NCI-H526 (cell line): ENCODE measurements around the gene OR8S1.
"Not testable (repeated sequence)": the region's sequence is repeated elsewhere in the genome, so short reads cannot be mapped to it uniquely, and the experiment has no call there.

ENCODE experiments used
- DNase-seq, 2 experiments: peaks; one replicate each; lab custom pipeline; 2025; lab: John Stamatoyannopoulos, UW

OR8S1 gene, protein sequence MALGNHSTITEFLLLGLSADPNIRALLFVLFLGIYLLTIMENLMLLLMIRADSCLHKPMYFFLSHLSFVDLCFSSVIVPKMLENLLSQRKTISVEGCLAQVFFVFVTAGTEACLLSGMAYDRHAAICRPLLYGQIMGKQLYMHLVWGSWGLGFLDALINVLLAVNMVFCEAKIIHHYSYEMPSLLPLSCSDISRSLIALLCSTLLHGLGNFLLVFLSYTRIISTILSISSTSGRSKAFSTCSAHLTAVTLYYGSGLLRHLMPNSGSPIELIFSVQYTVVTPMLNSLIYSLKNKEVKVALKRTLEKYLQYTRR

DNA sequence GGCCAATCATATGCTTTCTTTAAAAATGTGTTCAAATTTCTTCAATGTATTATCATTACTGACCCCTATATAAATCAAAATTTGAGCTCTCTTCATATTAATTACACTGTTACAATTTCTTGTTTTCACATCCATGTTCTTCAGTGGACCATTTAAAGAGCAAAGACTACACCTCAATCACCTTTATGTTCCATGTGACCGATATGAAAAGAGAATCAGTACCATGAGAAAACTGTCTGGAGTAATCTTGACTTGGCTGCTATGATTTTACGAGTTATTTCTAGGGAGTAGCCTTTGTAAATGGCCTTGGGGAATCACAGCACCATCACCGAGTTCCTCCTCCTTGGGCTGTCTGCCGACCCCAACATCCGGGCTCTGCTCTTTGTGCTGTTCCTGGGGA, at the start of gene OR8S1:
Gene OR8S1, plus strand, starts transcription at position 301 of the 400 bp plus-strand sequence. Its CDS starts 0 bp downstream, at position 301.
- no peak for DNase-seq

DNA sequence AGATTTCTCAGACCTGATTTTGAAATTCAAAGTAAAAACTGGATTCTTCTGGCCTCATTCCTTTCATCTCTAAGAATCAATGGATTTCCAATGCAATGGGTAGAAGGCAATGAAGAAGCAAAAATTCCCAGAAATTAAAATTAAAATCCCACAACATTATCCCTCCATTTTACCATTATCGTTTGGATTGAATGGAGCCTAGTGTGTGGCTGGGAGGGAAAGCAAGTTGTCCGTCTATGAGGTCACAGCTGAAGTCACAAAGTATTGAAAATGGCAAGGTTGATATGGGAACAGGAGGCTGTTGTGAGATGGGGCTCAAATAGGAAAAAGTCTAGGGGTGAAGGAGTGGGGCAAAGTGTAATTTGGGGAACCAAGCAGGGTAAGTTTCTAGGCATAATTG, 43.2 kb upstream of the OR8S1 start, which contains the start of gene C12orf54:
Gene C12orf54, plus strand, starts transcription at position 301 of the 400 bp plus-strand sequence. CDS start 799 bp downstream, outside the sequence.
- no peak for DNase-seq

DNA sequence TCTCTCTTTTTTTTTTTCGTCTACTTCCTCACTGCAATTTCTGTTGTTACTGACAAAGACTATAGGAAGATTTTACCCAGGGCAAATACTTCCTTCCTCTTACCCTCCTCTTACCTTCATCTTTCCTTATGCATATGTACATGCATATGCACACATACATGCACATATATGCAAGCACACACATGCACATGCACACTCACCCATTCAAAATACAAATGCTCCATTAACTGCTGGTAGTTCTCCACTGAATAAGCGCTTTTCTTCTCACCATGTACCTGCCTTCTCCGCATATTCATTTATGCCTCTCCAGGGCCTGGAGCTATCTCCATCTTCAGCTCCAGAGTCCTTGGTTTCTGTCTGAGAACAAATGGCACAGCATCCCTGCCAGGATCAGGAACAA, 42.5 kb upstream of the OR8S1 start:
- DNase-seq: no peak

DNA sequence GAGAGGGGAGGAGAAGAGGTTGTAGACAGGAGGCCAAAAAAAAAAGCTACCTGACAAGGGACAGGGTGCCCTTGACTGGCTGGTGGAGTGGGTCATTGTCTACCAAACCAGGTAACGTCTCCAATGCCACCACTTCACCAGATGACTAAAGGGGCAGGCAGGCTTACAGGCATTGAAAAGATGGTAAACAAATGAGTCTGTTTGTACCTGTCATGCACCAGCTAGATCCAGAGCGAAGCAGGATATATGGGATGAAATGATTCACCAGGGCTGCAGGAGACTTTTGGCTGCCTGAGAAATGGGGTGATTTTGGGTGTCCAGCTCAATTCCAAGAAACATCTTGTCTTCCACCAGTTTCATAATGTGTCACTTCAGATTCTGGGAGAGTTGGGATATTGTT, 39.2 kb upstream of the OR8S1 start:
- no peak for DNase-seq

DNA sequence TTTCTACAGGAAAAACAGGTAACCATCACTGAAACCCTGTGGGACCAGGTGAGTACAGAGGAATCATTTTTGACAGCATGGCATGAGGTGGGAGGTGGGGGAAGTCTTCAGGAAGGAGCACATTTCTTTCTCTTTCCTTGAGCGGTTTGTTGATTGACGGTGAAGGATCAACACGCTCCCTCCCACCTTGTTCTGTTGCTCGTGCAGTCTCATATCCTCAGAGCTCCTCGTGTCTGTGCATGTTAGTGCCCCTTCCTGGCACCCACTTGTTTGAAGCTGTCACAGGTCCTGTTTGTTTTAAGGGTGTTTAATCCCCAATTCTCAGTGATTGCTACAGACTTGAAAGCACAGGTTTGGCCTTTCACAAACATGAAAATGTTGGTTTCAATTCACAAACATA, 38.8 kb upstream of the OR8S1 start:
- no peak for DNase-seq

DNA sequence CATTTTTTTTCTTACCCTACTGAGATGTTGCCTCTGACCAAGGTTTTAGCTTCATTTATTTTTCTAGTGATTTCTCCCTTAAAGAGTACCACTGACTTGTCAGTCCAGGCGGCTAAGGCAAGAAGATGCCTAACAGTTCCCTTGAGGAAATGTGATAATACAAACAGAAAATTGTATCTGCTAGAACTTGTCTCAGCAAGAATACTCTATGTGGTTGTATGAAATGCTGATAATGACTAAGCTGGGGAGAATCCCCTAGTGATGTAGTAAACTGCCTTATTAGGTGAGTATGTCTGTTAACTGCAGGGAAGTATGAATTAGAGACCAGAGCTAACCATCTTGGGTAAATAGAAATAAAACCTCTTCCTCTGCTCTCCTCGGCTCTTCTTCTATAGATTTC, 36.4 kb upstream of the OR8S1 start:
- DNase-seq: no peak

DNA sequence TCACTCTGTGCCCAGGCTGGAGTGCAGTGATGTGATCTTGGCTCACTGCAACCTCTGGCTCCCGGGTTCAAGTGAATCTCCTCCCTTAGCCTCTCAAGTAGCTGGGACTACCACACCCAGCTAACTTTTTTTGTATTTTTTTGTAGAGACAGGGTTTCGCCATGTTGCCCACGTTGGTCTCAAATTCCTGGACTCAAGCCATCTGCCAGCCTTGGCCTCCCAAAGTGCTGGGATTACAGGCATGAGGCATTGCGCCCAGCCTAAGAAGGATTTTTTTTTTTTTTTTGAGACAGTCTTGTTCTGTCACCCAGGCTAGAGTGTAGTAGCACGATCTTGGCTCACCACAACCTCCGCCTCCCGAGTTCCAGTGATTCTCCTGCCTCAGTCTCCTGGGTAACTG, 36.0 kb upstream of the OR8S1 start:
- not testable (repeated sequence) for DNase-seq

DNA sequence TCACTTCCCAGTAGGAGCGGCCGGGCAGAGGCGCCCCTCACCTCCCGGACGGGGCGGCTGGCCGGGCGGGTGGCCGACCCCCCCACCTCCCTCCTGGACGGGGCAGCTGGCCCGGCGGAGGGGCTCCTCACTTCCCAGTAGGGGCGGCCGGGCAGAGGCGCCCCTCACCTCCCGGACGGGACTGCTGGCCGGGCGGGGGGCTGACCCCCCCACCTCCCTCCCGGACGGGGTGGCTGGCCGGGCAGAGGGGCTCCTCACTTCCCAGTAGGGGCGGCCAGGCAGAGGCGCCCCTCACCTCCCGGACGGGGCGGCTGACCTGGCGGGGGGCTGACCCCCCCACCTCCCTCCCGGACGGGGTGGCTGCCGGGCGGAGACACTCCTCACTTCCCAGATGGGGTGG, 25.2 kb upstream of the OR8S1 start:
- DNase-seq: not testable (repeated sequence)

DNA sequence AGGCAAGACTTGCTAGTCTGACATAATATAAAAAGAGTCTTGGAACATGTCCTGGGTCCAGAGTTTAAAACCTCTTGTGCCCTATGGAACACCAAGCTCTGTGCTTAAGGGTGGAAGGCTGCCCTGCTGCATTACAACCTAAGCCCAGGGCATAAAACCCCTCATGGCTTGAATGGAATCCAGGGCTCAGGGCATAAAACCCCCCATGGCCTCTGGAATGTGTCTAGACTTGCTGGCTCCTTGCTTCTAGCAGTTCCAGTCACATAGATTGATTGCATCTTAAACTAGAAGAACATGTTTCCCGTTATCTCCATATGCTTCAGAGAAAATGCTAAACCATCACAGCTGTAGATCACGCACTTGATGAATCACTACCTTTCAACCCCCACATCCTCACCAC, 18.6 kb upstream of the OR8S1 start:
- DNase-seq: not testable (repeated sequence)

DNA sequence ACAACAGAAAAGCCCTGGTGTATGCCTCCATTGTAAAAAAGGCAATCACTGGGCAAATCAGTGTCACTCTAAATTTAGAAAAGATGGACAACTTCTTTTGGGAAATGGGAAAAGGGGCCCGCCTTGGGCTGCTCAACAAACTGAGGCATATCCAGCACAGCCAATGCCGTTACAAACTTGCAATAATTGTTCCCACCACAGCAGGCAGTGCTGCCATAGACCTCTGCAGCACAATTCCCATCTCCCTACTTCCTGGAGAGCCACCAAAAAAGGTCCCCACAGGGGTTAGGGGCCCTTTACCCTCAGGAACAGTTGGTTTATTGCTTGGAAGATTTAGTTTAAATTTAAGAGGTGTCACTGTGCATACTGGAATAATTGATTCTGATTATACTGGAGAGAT, 16.4 kb upstream of the OR8S1 start:
- no peak for DNase-seq

DNA sequence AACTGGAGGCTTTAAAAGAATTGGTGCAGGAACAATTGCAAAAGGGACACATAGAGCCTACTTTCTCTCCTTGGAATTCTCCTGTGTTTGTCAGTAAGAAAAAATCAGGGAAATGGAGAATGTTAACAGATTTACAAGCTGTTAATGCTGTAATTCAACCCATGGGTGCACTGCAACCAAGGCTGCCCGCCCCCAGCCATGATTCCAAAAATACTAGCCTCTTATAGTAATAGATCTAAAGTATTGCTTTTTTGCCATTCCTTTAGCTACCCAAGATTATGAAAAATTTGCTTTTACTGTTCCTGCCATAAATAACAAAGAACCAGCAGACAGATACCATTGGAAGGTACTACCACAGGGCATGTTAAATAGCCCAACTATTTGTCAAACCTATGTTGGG, 15.3 kb upstream of the OR8S1 start:
- DNase-seq: no peak

DNA sequence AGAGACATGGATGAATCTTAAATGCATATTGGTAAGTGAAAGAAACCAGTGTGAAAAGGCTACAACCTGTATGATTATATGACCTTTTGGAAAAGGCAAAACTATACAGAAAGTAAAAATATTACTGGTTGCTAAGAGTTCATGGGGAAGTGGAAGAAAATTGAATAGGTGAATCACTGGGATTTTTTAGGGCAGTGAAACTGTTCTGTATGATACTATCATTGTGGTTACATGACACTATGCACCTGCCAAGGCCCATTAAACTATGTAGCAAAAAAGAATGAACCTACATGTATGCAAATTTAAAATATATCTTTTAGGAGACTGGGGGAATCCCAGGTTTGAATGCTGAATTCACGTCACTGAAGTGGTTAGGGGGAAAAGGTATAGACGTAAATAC, 12.6 kb upstream of the OR8S1 start:
- DNase-seq: no peak

DNA sequence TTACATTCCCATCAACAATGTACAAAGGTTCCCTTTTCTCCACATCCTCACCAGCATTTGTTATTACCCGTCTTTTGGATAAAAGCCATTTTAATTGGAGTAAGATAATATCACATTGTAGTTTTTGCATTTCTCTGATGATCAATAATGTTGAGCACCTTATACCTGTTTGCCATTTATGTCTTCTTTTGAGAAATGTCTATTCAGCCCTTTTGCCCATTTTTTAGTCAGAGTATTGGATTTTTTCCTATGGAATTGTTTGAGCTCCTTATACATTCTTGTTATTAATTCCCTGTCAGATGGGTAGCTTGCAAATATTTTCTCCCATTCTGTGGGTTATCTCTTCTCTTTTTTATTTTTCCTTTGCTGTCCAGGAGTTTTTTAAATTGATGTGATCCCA, 10.7 kb upstream of the OR8S1 start:
- DNase-seq: no peak

DNA sequence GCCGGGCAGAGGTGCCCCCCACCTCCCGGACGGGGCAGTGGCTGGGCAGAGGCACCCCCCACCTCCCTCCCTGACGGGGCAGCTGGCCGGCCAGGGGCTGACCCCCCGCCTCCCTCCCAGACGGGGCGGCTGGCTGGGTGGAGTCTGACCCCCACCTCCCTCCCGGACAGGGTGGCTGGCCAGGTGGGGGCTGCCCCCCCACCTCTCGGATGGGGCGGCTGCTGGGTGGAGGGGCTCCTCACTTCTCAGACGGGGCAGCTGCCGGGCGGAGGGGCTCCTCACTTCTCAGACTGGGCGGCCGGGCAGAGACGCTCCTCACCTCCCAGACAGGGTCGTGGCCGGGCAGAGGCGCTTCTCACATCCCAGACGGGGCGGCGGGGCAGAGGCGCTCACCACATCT, 5.1 kb upstream of the OR8S1 start:
- not testable (repeated sequence) for DNase-seq

DNA sequence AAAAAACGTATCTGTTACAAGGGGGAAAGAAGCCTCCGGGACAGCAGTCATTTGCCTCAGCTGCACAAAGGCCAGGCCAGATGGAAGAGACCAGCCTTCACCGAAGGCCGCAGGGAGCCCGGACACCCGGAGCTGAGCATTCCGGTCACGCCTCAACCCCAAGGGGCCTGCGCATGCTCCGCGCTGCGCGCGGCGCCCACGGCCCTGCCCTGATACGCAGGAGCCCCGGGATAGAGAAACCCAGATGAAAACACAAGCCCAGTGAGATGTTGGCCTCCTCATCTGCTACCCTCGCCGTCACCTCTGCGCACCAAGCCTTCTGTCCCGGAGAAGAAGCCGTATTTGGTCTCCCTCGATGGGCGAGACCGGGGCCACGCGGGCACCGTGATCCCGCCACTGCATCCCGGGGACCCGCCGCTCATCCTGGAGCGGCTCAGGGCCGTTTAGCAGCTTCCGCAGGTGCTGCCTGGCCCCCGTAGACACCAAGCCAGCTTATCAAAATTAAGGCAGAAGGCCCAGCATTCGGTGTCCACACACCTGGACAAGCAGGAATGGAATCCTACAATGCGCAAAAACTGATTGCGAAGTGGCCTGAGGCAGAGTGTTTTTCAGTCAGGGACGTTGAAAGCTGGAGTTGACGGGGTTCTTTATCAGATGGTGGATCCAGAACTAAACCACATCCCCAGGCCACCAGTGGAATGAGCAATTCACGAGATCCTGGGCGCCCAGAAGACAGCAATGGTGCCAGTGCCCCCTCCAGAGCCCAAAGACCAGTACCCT, 2.6 kb downstream of the OR8S1 start:
- no peak for DNase-seq

DNA sequence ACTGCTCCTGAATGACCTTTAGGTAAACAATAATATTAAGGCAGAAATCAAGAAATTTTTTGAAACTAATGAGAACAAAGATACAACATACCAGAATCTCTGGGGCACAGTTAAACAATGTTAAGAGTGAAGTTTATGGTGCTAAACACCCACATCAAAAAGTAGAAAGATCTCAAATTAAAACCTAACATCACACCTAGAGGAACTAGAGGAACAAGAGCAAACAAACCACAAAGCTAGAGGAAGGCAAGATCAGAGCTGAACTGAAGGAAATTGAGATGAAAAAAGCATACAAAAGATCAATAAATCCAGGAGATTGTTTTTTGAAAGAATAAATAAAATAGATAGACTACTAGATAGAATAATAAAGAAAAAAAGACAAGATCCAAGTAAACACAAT, 7.2 kb downstream of the OR8S1 start:
- no peak for DNase-seq

DNA sequence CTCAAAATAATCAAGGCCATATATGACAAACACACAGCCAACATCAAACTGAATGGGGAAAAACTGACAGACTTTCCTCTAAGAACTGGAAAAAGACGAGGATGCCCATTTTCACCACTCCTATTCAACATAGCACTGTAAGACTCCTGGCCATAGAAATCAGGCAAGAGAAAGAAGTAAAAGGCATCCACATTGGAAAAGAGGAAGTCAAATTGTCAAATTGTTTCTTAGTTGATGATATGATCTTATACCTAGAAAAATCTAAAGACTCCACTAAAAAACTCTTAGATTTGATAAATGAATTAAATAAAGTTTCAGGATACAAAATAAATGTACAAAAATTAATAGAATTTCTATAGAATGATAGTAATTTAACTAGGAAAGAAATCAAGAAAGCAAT, 11.2 kb downstream of the OR8S1 start:
- DNase-seq: no peak

DNA sequence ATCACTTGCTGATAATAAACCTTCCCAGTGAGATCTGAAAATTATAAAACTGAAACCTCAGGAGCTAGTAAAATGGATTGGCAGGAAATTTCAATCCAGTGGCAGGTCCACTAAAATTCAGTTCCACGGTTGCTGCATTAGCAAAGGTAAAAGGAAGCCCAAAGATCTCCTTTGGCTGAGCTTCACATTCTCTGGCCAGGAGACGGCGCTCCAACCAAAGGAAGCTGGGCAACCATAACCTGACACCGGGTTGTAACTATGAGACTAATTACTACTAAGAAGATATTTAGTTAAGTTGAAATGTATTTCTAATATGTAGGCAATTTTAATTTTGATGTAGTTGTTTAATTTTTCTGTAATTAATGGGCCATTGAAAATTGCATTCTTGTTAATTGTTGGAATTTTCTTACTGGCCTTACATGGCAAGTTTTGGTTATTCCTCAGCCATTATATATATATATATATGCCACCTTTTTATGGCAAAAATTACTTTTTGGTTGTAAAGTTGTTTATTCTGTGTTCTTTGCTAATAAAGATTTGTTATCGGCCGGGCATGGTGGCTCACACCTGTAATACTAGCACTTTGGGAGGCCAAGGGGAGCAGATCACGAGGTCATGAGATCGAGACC, 17.0 kb downstream of the OR8S1 start:
- DNase-seq: peak in 1 of 2 experiments; percentile 39

DNA sequence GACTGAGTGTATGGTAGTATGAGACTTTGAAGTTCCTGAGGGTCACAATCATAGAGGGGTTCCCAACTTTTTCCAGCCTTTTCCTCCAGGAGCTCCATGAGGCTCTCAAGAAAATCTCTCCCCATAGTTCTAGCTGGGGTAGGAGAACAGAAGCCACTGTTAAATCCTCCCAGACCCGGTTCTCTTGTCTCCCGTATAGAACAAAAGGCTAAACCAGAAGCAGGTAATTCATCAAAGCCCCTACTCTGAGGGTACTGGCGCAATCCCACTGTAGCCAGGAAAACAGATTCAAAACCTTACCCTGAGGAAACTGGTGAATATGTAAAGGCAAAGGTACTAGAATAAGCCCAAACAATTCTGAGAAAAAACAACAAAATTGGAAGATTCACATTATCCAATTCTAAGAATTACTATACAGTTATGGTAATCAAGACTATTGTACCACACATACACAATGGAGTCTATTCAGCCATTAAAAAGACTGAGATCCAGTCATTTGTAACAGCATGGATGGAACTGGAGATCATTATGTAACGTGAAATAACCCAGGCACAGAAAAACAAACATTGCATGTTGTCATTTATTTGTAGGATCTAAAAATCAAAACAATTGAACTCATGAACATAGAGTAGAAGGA, 20.5 kb downstream of the OR8S1 start:
- DNase-seq: no peak

DNA sequence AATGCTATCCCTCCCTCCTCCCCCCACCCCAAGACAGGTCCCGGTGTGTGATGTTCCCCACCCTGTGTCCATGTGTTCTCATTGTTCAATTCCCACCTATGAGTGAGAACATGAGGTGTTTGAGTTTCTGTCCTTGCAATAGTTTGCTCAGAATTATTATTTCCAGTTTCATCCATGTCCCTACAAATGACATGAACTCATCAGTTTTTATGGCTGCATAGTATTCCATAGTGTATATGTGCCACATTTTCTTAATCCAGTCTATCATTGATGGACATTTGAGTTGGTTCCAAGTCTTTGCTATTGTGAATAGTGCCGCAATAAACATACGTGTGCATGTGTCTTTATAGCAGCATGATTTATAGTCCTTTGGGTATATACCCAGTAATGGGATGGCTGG, 21.6 kb downstream of the OR8S1 start:
- DNase-seq: not testable (repeated sequence)

DNA sequence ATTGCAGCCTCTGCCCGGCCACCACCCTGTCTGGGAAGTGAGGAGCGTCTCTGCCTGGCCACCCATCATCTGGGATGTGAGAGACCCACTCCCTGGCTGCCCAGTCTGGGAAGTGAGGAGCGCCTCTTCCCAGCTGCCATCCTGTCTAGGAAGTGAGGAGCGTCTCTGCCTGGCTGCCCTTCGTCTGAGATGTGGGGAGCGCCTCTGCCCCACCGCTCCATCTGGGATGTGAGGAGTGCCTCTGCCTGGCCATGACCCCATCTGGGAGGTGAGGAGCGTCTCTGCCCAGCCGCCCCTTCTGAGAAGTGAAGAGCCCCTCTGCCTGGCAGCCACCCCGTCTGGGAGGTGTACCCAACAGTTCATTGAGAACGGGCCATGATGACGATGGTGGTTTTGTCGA, 26.2 kb downstream of the OR8S1 start:
- not testable (repeated sequence) for DNase-seq

DNA sequence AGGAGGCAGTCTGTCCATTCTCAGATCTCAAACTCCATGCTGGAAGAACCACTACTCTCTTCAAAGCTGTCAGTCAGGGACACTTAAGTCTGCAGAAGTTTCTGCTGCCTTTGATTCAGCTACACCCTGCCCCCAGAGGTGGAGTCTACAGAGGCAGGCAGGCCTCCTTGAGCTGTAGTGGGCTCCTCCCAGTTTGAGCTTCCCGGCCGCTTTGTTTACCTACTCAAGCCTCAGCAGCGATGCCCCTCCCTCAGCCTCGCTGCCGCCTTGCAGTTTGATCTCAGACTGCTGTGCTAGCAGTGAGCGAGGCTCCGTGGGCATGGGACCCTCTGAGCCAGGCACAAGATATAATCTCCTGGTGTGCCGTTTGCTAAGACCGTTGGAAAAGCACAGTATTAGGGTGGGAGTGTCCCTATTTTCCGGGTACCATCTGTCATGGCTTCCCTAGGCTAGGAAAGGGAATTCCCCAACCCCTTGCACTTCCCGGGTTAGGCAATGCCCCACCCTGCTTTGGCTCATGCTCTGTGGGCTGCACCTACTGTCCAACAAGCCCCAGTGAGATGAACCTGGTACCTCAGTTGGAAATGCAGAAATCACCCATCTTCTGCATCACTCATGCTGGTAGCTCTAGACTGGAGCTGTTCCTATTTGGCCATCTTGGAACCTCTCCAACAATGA, 28.4 kb downstream of the OR8S1 start:
- peak in 1 of 2 experiments; percentile 6 for DNase-seq
